Osteoblast (primary cell): Measurements from ENCODE around the gene PYGO1. TPM values are rescaled to one million over a fixed set of nuclear protein-coding genes. Genes with fewer than 3 reads are reported as not detected.
"Not testable (repeated sequence)": the region's sequence is repeated elsewhere in the genome, so short reads cannot be mapped to it uniquely, and the experiment has no call there.

Source experiments
- DNase-seq: peaks from one replicate; pipeline ENCODE4 v3.0.0; 2011; ENCODE audit warnings: low spot score, mixed read lengths; ENCODE audit not compliant: insufficient read length; ENCODE audit errors: missing footprints
- H2AFZ ChIP-seq: 2 replicates; pipeline ENCODE4 v1.6.0; 2011; ENCODE audit warnings: mild to moderate bottlenecking, low read length
- H3K27ac ChIP-seq: 2 replicates; pipeline ENCODE4 v1.5.1; 2011; ENCODE audit warnings: mild to moderate bottlenecking, low read depth, low read length, moderate library complexity
- H3K27me3 ChIP-seq: 2 replicates; pipeline ENCODE4 v1.6.0; 2012; ENCODE audit warnings: mild to moderate bottlenecking, control low read depth, inconsistent platforms, low read length, moderate library complexity; ENCODE audit not compliant: insufficient read depth
- H3K36me3 ChIP-seq: 2 replicates; pipeline ENCODE4 v1.5.1; 2011; ENCODE audit warnings: mild to moderate bottlenecking, low read length, control low read depth, moderate library complexity; ENCODE audit not compliant: insufficient read depth
- H3K4me1 ChIP-seq: 2 replicates; pipeline ENCODE4 v1.5.1; 2011; ENCODE audit warnings: mild to moderate bottlenecking, low read length, control low read depth, moderate library complexity; ENCODE audit not compliant: insufficient read depth
- H3K4me2 ChIP-seq: 2 replicates; pipeline ENCODE4 v1.6.0; 2011; ENCODE audit warnings: mild to moderate bottlenecking, low read length; ENCODE audit not compliant: insufficient read depth
- H3K4me3 ChIP-seq: fragments of 200-600 bp; sonication (generic); 3 replicates; pipeline ENCODE4 v1.5.1; 2012; ENCODE audit warnings: mild to moderate bottlenecking, low read length, inconsistent platforms; ENCODE audit not compliant: insufficient read depth
- H3K79me2 ChIP-seq: 2 replicates; pipeline ENCODE4 v1.6.0; 2012; ENCODE audit warnings: mild to moderate bottlenecking, low read length, control low read depth, inconsistent platforms; ENCODE audit not compliant: insufficient read depth
- H3K9me3 ChIP-seq: 2 replicates; pipeline ENCODE4 v1.5.1; 2011; ENCODE audit warnings: low read depth, low read length, control low read depth
- H4K20me1 ChIP-seq: 2 replicates; pipeline ENCODE4 v1.6.0; 2012; ENCODE audit warnings: mild to moderate bottlenecking, low read length, control low read depth; ENCODE audit not compliant: insufficient read depth
- CTCF ChIP-seq: IDR thresholded peaks from 2 replicates; pipeline ENCODE4 v1.5.1; 2011; ENCODE audit warnings: mild to moderate bottlenecking, low read depth, low read length, moderate library complexity; ENCODE audit errors: extremely low read depth
- total RNA-seq: library from RNA; depleted of rRNA; stranded (reverse); fragments of >200 nt; gene quantifications from 2 replicates; pipeline ENCODE4 v1.2.3, GENCODE V29; 2012

The PYGO1 gene
- total RNA-seq, 1 donor: 15.6 TPM

GRCh38 chr15:55515491-55515890 lies 72.7 kb downstream of the PYGO1 start:
- no peak overlapping the region for H3K4me2 ChIP-seq
- H2AFZ ChIP-seq: no peak overlapping the region
- H4K20me1 ChIP-seq: no peaks in the 10 kb centered on the region
- no peaks in the 10 kb centered on the region for H3K27me3 ChIP-seq
- H3K4me1 ChIP-seq: no peaks in the 10 kb centered on the region
- H3K4me3 ChIP-seq: no peak overlapping the region
- DNase-seq: no peak
- H3K27ac ChIP-seq: no peak overlapping the region
- no peak for TF ChIP-seq CTCF
- no peaks in the 10 kb centered on the region for H3K9me3 ChIP-seq
- no peaks in the 10 kb centered on the region for H3K79me2 ChIP-seq
- H3K36me3 ChIP-seq: no peaks in the 10 kb centered on the region

GRCh38 chr15:55514414-55514850 lies 73.7 kb downstream of the PYGO1 start:
- Histone ChIP-seq H2AFZ (no peak overlapping the region), H4K20me1 (no peaks in the 10 kb centered on the region), H3K27ac (no peak overlapping the region), H3K4me2 (no peak overlapping the region), H3K36me3 (no peaks in the 10 kb centered on the region), H3K4me1 (no peaks in the 10 kb centered on the region), H3K4me3 (no peak overlapping the region), H3K9me3 (no peaks in the 10 kb centered on the region), H3K79me2 (no peaks in the 10 kb centered on the region), H3K27me3 (no peaks in the 10 kb centered on the region)
- DNase-seq: no peak
- no peak for TF ChIP-seq CTCF

GRCh38 chr15:55513621-55514413 lies 74.3 kb downstream of the PYGO1 start:
- H3K4me1 ChIP-seq, H4K20me1 ChIP-seq, H3K4me2 ChIP-seq, H3K4me3 ChIP-seq, H3K79me2 ChIP-seq, H3K27me3 ChIP-seq, H3K27ac ChIP-seq, H3K9me3 ChIP-seq, DNase-seq, H3K36me3 ChIP-seq, H2AFZ ChIP-seq: not testable (repeated sequence)
- TF ChIP-seq CTCF: peak; percentile 61

- Histone ChIP-seq H3K79me2 (no peaks in the 10 kb centered on the region), H3K4me2 (no peak overlapping the region), H3K4me3 (no peak overlapping the region), H3K27ac (no peak overlapping the region), H4K20me1 (no peaks in the 10 kb centered on the region), H3K9me3 (no peaks in the 10 kb centered on the region), H3K36me3 (no peaks in the 10 kb centered on the region), H3K27me3 (no peaks in the 10 kb centered on the region), H3K4me1 (no peaks in the 10 kb centered on the region), H2AFZ (no peak overlapping the region)
- no peak for TF ChIP-seq CTCF
- DNase-seq: no peak
These were observed 75.0 kb downstream of the PYGO1 start for GRCh38 chr15:55513152-55513551.
